ENCODE results near the gene MYNN.
A peak's percentile ranks its signal among the peaks of the same experiment; 100 is the strongest.

Gene MYNN

GRCh38 chr3:169774186-169774585, 990 bp downstream of the MYNN start:
- peak overlapping the region; percentile 86 for H3K4me3 ChIP-seq (ENCODE audit: insufficient read depth, low read length, poor library complexity, severe bottlenecking)
- no peak overlapping the region for H3K27ac ChIP-seq (ENCODE audit: low read depth, low read length)

DNA sequence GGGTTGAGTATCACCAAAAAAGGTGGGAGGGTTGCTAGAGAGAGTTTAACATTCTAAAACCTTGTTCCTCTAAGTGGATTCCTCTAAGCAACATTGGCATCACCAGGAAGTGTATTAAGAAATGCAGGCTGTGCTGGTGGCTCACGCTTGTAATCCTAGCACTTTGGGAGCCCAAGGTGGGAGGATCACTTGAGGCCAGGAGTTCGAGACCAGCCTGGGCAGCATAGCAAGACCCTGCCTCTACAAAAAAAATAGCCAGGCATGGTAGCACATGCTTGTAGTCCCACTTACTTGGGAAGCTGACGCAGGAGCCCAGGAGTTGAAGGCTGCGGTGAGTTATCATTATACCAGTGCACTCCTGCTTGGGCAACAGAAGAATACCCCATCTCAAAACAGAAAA, 4.6 kb downstream of the MYNN start:
- Histone ChIP-seq H2AFZ (ENCODE audit: low read depth, low read length, severe bottlenecking) (no peak overlapping the region), H3F3A (ENCODE audit: insufficient read depth) (peaks cover 7% of the 10 kb centered on the region), H4K20me1 (ENCODE audit: low read depth, low read length) (no peaks in the 10 kb centered on the region), H3K27ac (ENCODE audit: low read depth, low read length) (no peak overlapping the region), H3K36me3 (ENCODE audit: low read length) (peaks cover 52% of the 10 kb centered on the region), H3K9ac (ENCODE audit: low read length) (no peak overlapping the region), H3K9me3 (ENCODE audit: insufficient read depth, low read length) (no peaks in the 10 kb centered on the region), H3K79me2 (ENCODE audit: insufficient read depth, low read length) (peaks cover 45% of the 10 kb centered on the region), H3K27me3 (ENCODE audit: low read length) (no peaks in the 10 kb centered on the region), H3K9me2 (replicated peaks; ENCODE audit: insufficient read depth, low read length) (no peaks in the 10 kb centered on the region), H3K4me2 (ENCODE audit: low read depth, low read length, poor library complexity, severe bottlenecking) (no peak overlapping the region), H3K4me3 (ENCODE audit: insufficient read depth, low read length, poor library complexity, severe bottlenecking) (no peak overlapping the region)
- no peak for TF ChIP-seq EZH2phosphoT487 (conservative IDR thresholded peaks at IDR 0.05; ENCODE audit: low read length)
- TF ChIP-seq, protein P1, sequence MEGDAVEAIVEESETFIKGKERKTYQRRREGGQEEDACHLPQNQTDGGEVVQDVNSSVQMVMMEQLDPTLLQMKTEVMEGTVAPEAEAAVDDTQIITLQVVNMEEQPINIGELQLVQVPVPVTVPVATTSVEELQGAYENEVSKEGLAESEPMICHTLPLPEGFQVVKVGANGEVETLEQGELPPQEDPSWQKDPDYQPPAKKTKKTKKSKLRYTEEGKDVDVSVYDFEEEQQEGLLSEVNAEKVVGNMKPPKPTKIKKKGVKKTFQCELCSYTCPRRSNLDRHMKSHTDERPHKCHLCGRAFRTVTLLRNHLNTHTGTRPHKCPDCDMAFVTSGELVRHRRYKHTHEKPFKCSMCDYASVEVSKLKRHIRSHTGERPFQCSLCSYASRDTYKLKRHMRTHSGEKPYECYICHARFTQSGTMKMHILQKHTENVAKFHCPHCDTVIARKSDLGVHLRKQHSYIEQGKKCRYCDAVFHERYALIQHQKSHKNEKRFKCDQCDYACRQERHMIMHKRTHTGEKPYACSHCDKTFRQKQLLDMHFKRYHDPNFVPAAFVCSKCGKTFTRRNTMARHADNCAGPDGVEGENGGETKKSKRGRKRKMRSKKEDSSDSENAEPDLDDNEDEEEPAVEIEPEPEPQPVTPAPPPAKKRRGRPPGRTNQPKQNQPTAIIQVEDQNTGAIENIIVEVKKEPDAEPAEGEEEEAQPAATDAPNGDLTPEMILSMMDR (IDR thresholded peaks at IDR 0.05; ENCODE audit: insufficient read depth, low read length, poor library complexity, severe bottlenecking), result no peak

More at GRCh38 chr3:169774186-169774585, 990 bp downstream of the MYNN start:
- no peak for TF ChIP-seq EZH2phosphoT487 (conservative IDR thresholded peaks at IDR 0.05; ENCODE audit: low read length)
- TF ChIP-seq, protein P1 (IDR thresholded peaks at IDR 0.05; ENCODE audit: insufficient read depth, low read length, poor library complexity, severe bottlenecking), result no peak
- Histone ChIP-seq H2AFZ (ENCODE audit: low read depth, low read length, severe bottlenecking) (no peak overlapping the region), H3K36me3 (ENCODE audit: low read length) (peaks cover 25% of the 10 kb centered on the region), H3K9me3 (ENCODE audit: insufficient read depth, low read length) (no peaks in the 10 kb centered on the region), H3K27me3 (ENCODE audit: low read length) (no peaks in the 10 kb centered on the region), H3K4me2 (ENCODE audit: low read depth, low read length, poor library complexity, severe bottlenecking) (peak overlapping the region; percentile 96), H3K9me2 (replicated peaks; ENCODE audit: insufficient read depth, low read length) (no peaks in the 10 kb centered on the region), H3K79me2 (ENCODE audit: insufficient read depth, low read length) (peaks cover 45% of the 10 kb centered on the region), H3F3A (ENCODE audit: insufficient read depth) (peaks cover 19% of the 10 kb centered on the region), H4K20me1 (ENCODE audit: low read depth, low read length) (no peaks in the 10 kb centered on the region), H3K9ac (ENCODE audit: low read length) (peak overlapping the region; percentile 85)

GRCh38 chr3:169780742-169781141, 7.5 kb downstream of the MYNN start:
- TF ChIP-seq, protein P1 (IDR thresholded peaks at IDR 0.05; ENCODE audit: insufficient read depth, low read length, poor library complexity, severe bottlenecking), result no peak
- no peak for TF ChIP-seq EZH2phosphoT487 (conservative IDR thresholded peaks at IDR 0.05; ENCODE audit: low read length)
- Histone ChIP-seq H3K9ac (ENCODE audit: low read length) (no peak overlapping the region), H3K27ac (ENCODE audit: low read depth, low read length) (no peak overlapping the region), H3F3A (ENCODE audit: insufficient read depth) (peaks cover 10% of the 10 kb centered on the region; the same call in 1 of the 2 replicates), H3K9me3 (ENCODE audit: insufficient read depth, low read length) (no peaks in the 10 kb centered on the region), H3K79me2 (ENCODE audit: insufficient read depth, low read length) (peaks cover 20% of the 10 kb centered on the region), H3K27me3 (ENCODE audit: low read length) (no peaks in the 10 kb centered on the region), H3K9me2 (replicated peaks; ENCODE audit: insufficient read depth, low read length) (no peaks in the 10 kb centered on the region), H3K4me3 (ENCODE audit: insufficient read depth, low read length, poor library complexity, severe bottlenecking) (no peak overlapping the region), H3K36me3 (ENCODE audit: low read length) (peaks cover 71% of the 10 kb centered on the region), H4K20me1 (ENCODE audit: low read depth, low read length) (no peaks in the 10 kb centered on the region), H3K4me2 (ENCODE audit: low read depth, low read length, poor library complexity, severe bottlenecking) (no peak overlapping the region), H2AFZ (ENCODE audit: low read depth, low read length, severe bottlenecking) (no peak overlapping the region)

All from SU-DHL-6 (cell line).